ENCODE data around the gene CBX8. TPM values are rescaled to one million over a fixed set of nuclear protein-coding genes. Genes with fewer than 3 reads are reported as not detected.
A peak's percentile ranks its signal among the peaks of the same experiment; 100 is the strongest.

CBX8 gene
- total RNA-seq, 1 donor from 2014 or later: 4.9 TPM

DNA sequence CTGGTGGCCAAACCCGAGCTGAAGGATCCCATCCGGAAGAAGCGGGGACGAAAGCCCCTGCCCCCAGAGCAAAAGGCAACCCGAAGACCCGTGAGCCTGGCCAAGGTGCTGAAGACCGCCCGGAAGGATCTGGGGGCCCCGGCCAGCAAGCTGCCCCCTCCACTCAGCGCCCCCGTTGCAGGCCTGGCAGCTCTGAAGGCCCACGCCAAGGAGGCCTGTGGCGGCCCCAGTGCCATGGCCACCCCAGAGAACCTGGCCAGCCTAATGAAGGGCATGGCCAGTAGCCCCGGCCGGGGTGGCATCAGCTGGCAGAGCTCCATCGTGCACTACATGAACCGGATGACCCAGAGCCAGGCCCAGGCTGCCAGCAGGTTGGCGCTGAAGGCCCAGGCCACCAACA lies 13.0 kb downstream of the CBX8 start:
- ATAC-seq (no peak), DNase-seq (peak; percentile 57)
- no peaks in the 10 kb centered on the region for H3K9me3 ChIP-seq
- TF ChIP-seq, protein P1, sequence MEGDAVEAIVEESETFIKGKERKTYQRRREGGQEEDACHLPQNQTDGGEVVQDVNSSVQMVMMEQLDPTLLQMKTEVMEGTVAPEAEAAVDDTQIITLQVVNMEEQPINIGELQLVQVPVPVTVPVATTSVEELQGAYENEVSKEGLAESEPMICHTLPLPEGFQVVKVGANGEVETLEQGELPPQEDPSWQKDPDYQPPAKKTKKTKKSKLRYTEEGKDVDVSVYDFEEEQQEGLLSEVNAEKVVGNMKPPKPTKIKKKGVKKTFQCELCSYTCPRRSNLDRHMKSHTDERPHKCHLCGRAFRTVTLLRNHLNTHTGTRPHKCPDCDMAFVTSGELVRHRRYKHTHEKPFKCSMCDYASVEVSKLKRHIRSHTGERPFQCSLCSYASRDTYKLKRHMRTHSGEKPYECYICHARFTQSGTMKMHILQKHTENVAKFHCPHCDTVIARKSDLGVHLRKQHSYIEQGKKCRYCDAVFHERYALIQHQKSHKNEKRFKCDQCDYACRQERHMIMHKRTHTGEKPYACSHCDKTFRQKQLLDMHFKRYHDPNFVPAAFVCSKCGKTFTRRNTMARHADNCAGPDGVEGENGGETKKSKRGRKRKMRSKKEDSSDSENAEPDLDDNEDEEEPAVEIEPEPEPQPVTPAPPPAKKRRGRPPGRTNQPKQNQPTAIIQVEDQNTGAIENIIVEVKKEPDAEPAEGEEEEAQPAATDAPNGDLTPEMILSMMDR (IDR thresholded peaks at IDR 0.05): no peak
- peaks cover 2% of the 10 kb centered on the region for H3K4me1 ChIP-seq
- H3K27ac ChIP-seq: no peak overlapping the region
- H3K4me3 ChIP-seq: no peak overlapping the region
- H3K27me3 ChIP-seq: peaks cover 58% of the 10 kb centered on the region
- H3K36me3 ChIP-seq: no peaks in the 10 kb centered on the region
- intact Hi-C loops (cut with DNase I): loop anchor here (10.0 kb wide), 2 partner anchors 131 to 191 kb away; no protein-coding TSS in a partner anchor

- TF ChIP-seq, protein P1 (IDR thresholded peaks at IDR 0.05): no peak
- Histone ChIP-seq H3K27ac (no peak overlapping the region), H3K4me3 (no peak overlapping the region), H3K9me3 (no peaks in the 10 kb centered on the region), H3K27me3 (peaks cover 54% of the 10 kb centered on the region), H3K4me1 (peaks cover 11% of the 10 kb centered on the region), H3K36me3 (no peaks in the 10 kb centered on the region)
- DNase-seq (peak; percentile 56), ATAC-seq (no peak)
- intact Hi-C loops (cut with DNase I): loop anchor here (10.0 kb wide), 2 partner anchors 133 to 193 kb away; no protein-coding TSS in a partner anchor
These were observed 14.9 kb downstream of the CBX8 start for GRCh38 chr17:79781736-79782575.

DNA sequence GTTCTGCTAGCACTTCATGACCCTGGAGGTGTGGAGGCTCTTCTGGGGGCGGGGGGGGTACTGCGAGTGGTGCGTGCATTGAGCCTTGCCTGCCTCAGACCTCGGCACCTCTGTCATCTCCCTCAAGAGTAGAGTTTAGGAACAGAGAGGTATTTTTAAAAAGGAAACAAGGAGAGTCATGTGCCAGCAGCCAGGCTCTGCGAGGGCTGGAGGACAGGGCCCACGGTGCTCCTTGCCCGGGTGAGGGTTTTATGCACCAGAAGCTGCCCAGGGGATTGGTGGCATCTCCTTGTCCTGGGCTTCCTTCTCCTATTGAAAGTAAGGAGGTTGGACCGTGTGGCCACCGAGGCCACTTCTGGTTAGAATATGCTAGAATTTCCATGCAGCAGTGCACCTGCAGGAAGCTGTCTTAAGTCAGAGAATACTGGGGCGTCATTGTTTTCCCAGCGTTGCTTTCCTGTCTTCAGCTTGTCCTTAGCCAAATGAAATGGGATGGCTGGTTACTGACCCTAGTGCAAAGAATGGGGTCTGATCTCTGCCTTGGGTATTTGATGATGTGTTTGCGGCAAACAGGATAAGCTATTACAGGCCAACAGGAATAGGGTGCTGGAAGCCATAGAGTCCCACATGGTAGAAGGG lies 15.7 kb downstream of the CBX8 start:
- intact Hi-C loops (cut with DNase I): loop anchor here (10.0 kb wide), 2 partner anchors 134 to 194 kb away; no protein-coding TSS in a partner anchor
- Histone ChIP-seq H3K4me3 (no peak overlapping the region), H3K27ac (no peak overlapping the region), H3K27me3 (peaks cover 54% of the 10 kb centered on the region), H3K4me1 (peaks cover 11% of the 10 kb centered on the region), H3K9me3 (no peaks in the 10 kb centered on the region), H3K36me3 (no peaks in the 10 kb centered on the region)
- DNase-seq (peak; percentile 36), ATAC-seq (no peak)
- TF ChIP-seq, protein P1 (IDR thresholded peaks at IDR 0.05): no peak

DNA sequence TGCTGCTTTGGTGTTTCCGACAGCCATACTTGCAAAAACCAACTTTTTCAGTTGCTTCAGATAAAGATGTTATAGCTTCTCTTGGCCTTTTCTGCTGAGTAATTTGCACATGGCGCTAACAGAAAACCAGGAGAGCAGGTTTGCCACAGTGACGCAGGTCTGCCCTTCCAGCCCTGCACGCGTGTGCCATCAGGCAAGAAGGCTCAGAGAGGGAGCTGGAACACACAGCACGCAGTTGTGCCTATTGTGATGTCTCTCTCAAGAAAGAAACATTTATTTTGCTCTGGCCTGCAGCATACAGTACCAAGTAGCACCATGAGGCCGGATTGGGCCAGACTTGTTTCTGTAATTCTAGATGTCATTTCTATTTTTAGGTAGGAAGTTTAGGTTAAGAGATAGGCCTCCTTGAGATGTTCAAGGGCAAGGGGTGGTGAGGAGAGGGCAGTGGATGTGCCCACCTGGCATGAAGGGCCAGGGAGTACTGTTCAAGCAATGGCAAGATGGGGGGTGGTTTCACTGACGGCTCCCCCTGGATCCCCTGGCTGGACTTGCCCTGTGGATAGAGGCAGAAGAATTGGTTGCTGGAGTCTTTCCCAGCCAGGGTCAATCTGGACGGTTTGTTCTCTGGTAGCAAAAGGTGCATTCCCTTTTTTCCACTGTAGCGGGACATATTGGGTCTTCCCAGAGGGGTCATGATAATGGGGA lies 17.1 kb downstream of the CBX8 start:
- H3K27me3 ChIP-seq: peaks cover 62% of the 10 kb centered on the region
- no peaks in the 10 kb centered on the region for H3K36me3 ChIP-seq
- TF ChIP-seq, protein P1 (IDR thresholded peaks at IDR 0.05): no peak
- H3K9me3 ChIP-seq: no peaks in the 10 kb centered on the region
- H3K4me3 ChIP-seq: no peak overlapping the region
- peak; percentile 21 for DNase-seq
- H3K27ac ChIP-seq: no peak overlapping the region
- ATAC-seq: no peak
- intact Hi-C loops (cut with DNase I): loop anchor here (10.0 kb wide), 2 partner anchors 135 to 195 kb away; no protein-coding TSS in a partner anchor
- peaks cover 11% of the 10 kb centered on the region for H3K4me1 ChIP-seq

GRCh38 chr17:79779084-79779529 lies 17.8 kb downstream of the CBX8 start:
- intact Hi-C loops (cut with DNase I): no loop called here
- no peaks in the 10 kb centered on the region for H3K9me3 ChIP-seq
- TF ChIP-seq, protein P1 (IDR thresholded peaks at IDR 0.05): no peak
- H3K27me3 ChIP-seq: peaks cover 64% of the 10 kb centered on the region
- peak overlapping the region; percentile 60 for H3K4me3 ChIP-seq
- H3K27ac ChIP-seq: no peak overlapping the region
- DNase-seq (peak; percentile 63), ATAC-seq (no peak)
- H3K4me1 ChIP-seq: peaks cover 11% of the 10 kb centered on the region
- no peaks in the 10 kb centered on the region for H3K36me3 ChIP-seq
